Activated naive CD8-positive, alpha-beta T cell treated with anti-CD3 and anti-CD28 coated beads for 36 hours (primary cell): ENCODE measurements around the gene PMM2. TPM values are rescaled to one million over a fixed set of nuclear protein-coding genes. Genes with fewer than 3 reads are reported as not detected.

Experiments used
- DNase-seq: peaks from one replicate; pipeline ENCODE4 v3.0.0; 2021
- H3K27ac Mint-ChIP-seq: one replicate; pipeline ENCODE4 v1.8.0; 2022; ENCODE audit warnings: mild to moderate bottlenecking, moderate library complexity, mixed read lengths
- H3K27me3 Mint-ChIP-seq: one replicate; pipeline ENCODE4 v1.8.0; 2022; ENCODE audit warnings: mild to moderate bottlenecking, mixed read lengths
- H3K36me3 Mint-ChIP-seq: one replicate; pipeline ENCODE4 v1.8.0; 2021; ENCODE audit warnings: mild to moderate bottlenecking, mixed read lengths
- H3K4me1 Mint-ChIP-seq: one replicate; pipeline ENCODE4 v1.8.0; 2021; ENCODE audit warnings: mixed read lengths
- H3K4me3 Mint-ChIP-seq: one replicate; pipeline ENCODE4 v1.8.0; 2022; ENCODE audit warnings: mild to moderate bottlenecking, moderate library complexity, mixed read lengths
- H3K9me3 Mint-ChIP-seq: one replicate; pipeline ENCODE4 v1.8.0; 2022; ENCODE audit warnings: mixed read lengths
- total RNA-seq, 2 experiments: library from RNA; stranded (reverse); gene quantifications; one replicate each; pipeline ENCODE4 v1.2.3, GENCODE V29; 2021

The PMM2 gene
- total RNA-seq, 2 experiments from 2014 or later, result 59.0 to 59.8 TPM

GRCh38 chr16:8859913-8860881, 62.6 kb downstream of the PMM2 start:
- Mint-ChIP-seq H3K4me1 (peaks cover 36% of the 10 kb centered on the region), H3K27ac (peak overlapping the region; percentile 42), H3K9me3 (no peaks in the 10 kb centered on the region), H3K4me3 (no peak overlapping the region), H3K27me3 (no peaks in the 10 kb centered on the region), H3K36me3 (peaks cover 29% of the 10 kb centered on the region)
- DNase-seq, result no peak

- no peak for DNase-seq
- peak overlapping the region; percentile 31 for H3K27ac Mint-ChIP-seq
- H3K9me3 Mint-ChIP-seq, result no peaks in the 10 kb centered on the region
- H3K4me3 Mint-ChIP-seq, result no peak overlapping the region
- H3K4me1 Mint-ChIP-seq, result peaks cover 38% of the 10 kb centered on the region
- peaks cover 19% of the 10 kb centered on the region for H3K36me3 Mint-ChIP-seq
- H3K27me3 Mint-ChIP-seq, result no peaks in the 10 kb centered on the region
Measured at GRCh38 chr16:8861563-8862308, 64.1 kb downstream of the PMM2 start.

- no peak for DNase-seq
- no peaks in the 10 kb centered on the region for H3K9me3 Mint-ChIP-seq
- H3K4me1 Mint-ChIP-seq, result peaks cover 39% of the 10 kb centered on the region
- H3K27ac Mint-ChIP-seq, result peak overlapping the region; percentile 48
- no peak overlapping the region for H3K4me3 Mint-ChIP-seq
- H3K27me3 Mint-ChIP-seq, result no peaks in the 10 kb centered on the region
- H3K36me3 Mint-ChIP-seq, result peaks cover 21% of the 10 kb centered on the region
Measured at GRCh38 chr16:8862309-8863130, 64.9 kb downstream of the PMM2 start.

- Mint-ChIP-seq H3K27ac (no peak overlapping the region), H3K4me1 (peaks cover 33% of the 10 kb centered on the region), H3K4me3 (no peak overlapping the region), H3K9me3 (no peaks in the 10 kb centered on the region), H3K36me3 (peaks cover 17% of the 10 kb centered on the region), H3K27me3 (no peaks in the 10 kb centered on the region)
- DNase-seq, result no peak
Measured at GRCh38 chr16:8863594-8864424, 66.2 kb downstream of the PMM2 start.

GRCh38 chr16:8864480-8865110, 67.0 kb downstream of the PMM2 start:
- H3K27me3 Mint-ChIP-seq, result no peaks in the 10 kb centered on the region
- H3K27ac Mint-ChIP-seq, result no peak overlapping the region
- peaks cover 19% of the 10 kb centered on the region for H3K36me3 Mint-ChIP-seq
- no peak for DNase-seq
- no peaks in the 10 kb centered on the region for H3K9me3 Mint-ChIP-seq
- no peak overlapping the region for H3K4me3 Mint-ChIP-seq
- H3K4me1 Mint-ChIP-seq, result peaks cover 37% of the 10 kb centered on the region

GRCh38 chr16:8865145-8865882, 67.7 kb downstream of the PMM2 start:
- no peak overlapping the region for H3K27ac Mint-ChIP-seq
- no peaks in the 10 kb centered on the region for H3K27me3 Mint-ChIP-seq
- H3K4me3 Mint-ChIP-seq, result no peak overlapping the region
- peaks cover 39% of the 10 kb centered on the region for H3K4me1 Mint-ChIP-seq
- no peaks in the 10 kb centered on the region for H3K9me3 Mint-ChIP-seq
- H3K36me3 Mint-ChIP-seq, result peaks cover 19% of the 10 kb centered on the region
- no peak for DNase-seq

- H3K27ac Mint-ChIP-seq, result peak overlapping the region; percentile 51
- H3K4me3 Mint-ChIP-seq, result peak overlapping the region; percentile 74
Measured at GRCh38 chr16:8866118-8866883, 68.7 kb downstream of the PMM2 start.

GRCh38 chr16:8866884-8867215, 69.2 kb downstream of the PMM2 start:
- peak overlapping the region; percentile 85 for H3K27ac Mint-ChIP-seq
- peaks cover 19% of the 10 kb centered on the region for H3K36me3 Mint-ChIP-seq
- H3K4me3 Mint-ChIP-seq, result peak overlapping the region; percentile 88
- H3K27me3 Mint-ChIP-seq, result no peaks in the 10 kb centered on the region
- DNase-seq, result no peak
- no peaks in the 10 kb centered on the region for H3K9me3 Mint-ChIP-seq
- H3K4me1 Mint-ChIP-seq, result peaks cover 47% of the 10 kb centered on the region

More at GRCh38 chr16:8866118-8866883, 68.7 kb downstream of the PMM2 start:
- peaks cover 19% of the 10 kb centered on the region for H3K36me3 Mint-ChIP-seq
- no peak for DNase-seq
- no peaks in the 10 kb centered on the region for H3K27me3 Mint-ChIP-seq
- H3K9me3 Mint-ChIP-seq, result no peaks in the 10 kb centered on the region
- H3K4me1 Mint-ChIP-seq, result peaks cover 47% of the 10 kb centered on the region

GRCh38 chr16:8867216-8867931, 69.7 kb downstream of the PMM2 start:
- Mint-ChIP-seq H3K27ac (peak overlapping the region; percentile 85), H3K9me3 (no peaks in the 10 kb centered on the region), H3K36me3 (peaks cover 15% of the 10 kb centered on the region), H3K4me1 (peaks cover 43% of the 10 kb centered on the region), H3K27me3 (no peaks in the 10 kb centered on the region), H3K4me3 (peak overlapping the region; percentile 88)
- peak; percentile 31 for DNase-seq

GRCh38 chr16:8867932-8868415, 70.3 kb downstream of the PMM2 start:
- Mint-ChIP-seq H3K4me1 (peaks cover 40% of the 10 kb centered on the region), H3K4me3 (peak overlapping the region; percentile 88), H3K9me3 (no peaks in the 10 kb centered on the region), H3K27me3 (no peaks in the 10 kb centered on the region), H3K27ac (peak overlapping the region; percentile 85), H3K36me3 (peaks cover 12% of the 10 kb centered on the region)
- DNase-seq, result no peak

GRCh38 chr16:8868416-8869211, 71.0 kb downstream of the PMM2 start, which contains the start of gene CARHSP1:
Gene CARHSP1, minus strand, starts transcription at chr16:8869006. Its CDS starts 9,678 bp downstream, at chr16:8859328.
- Mint-ChIP-seq H3K36me3 (peaks cover 12% of the 10 kb centered on the region), H3K4me1 (peaks cover 40% of the 10 kb centered on the region), H3K9me3 (no peaks in the 10 kb centered on the region), H3K27ac (peak within 1 kb of the TSS; percentile 95), H3K4me3 (peak within 1 kb of the TSS; percentile 92), H3K27me3 (no peaks in the 10 kb centered on the region)
- peak; percentile 86 for DNase-seq
